GM19468 (cell line): Measurements from ENCODE around the gene CKAP2L.

Experiments
- ATAC-seq: cut with Tn5 transposase; IDR thresholded peaks from one replicate; pipeline ENCODE4 v1.9.1; 2021; ENCODE audit warnings: mild to moderate bottlenecking, moderate library complexity, moderate number of reproducible peaks; ENCODE audit not compliant: unreplicated experiment; ENCODE audit errors: extremely low read depth

The CKAP2L gene

GRCh38 chr2:112767693-112768330 is 3.4 kb upstream of the CKAP2L start:
- ATAC-seq: no peak

GRCh38 chr2:112765251-112765650 is 842 bp upstream of the CKAP2L start:
- ATAC-seq: no peak

GRCh38 chr2:112762276-112762675 is 2.1 kb downstream of the CKAP2L start:
- no peak for ATAC-seq

- no peak for ATAC-seq
Measured at GRCh38 chr2:112760149-112760548, 4.3 kb downstream of the CKAP2L start.

- ATAC-seq: no peak
Measured at GRCh38 chr2:112758711-112759110, 5.7 kb downstream of the CKAP2L start.

GRCh38 chr2:112757265-112757664 is 7.1 kb downstream of the CKAP2L start:
- no peak for ATAC-seq

- no peak for ATAC-seq
Measured at GRCh38 chr2:112756207-112756606, 8.2 kb downstream of the CKAP2L start.

- ATAC-seq: no peak
Measured at GRCh38 chr2:112755444-112755843, 9.0 kb downstream of the CKAP2L start.

GRCh38 chr2:112754564-112754963 is 9.8 kb downstream of the CKAP2L start:
- no peak for ATAC-seq

- ATAC-seq: no peak
Measured at GRCh38 chr2:112752667-112753066, 11.7 kb downstream of the CKAP2L start.

- ATAC-seq: no peak
Measured at GRCh38 chr2:112751451-112752197, 12.8 kb downstream of the CKAP2L start.

- ATAC-seq: no peak
Measured at GRCh38 chr2:112750560-112750843, 13.9 kb downstream of the CKAP2L start.

- ATAC-seq: no peak
Measured at GRCh38 chr2:112749755-112750559, 14.5 kb downstream of the CKAP2L start.

GRCh38 chr2:112740527-112740926 is 23.9 kb downstream of the CKAP2L start:
- no peak for ATAC-seq

- ATAC-seq: no peak
Measured at GRCh38 chr2:112737542-112738232, 26.7 kb downstream of the CKAP2L start.

GRCh38 chr2:112733871-112734270 is 30.5 kb downstream of the CKAP2L start:
- ATAC-seq: no peak

GRCh38 chr2:112733456-112733855 is 31.0 kb downstream of the CKAP2L start:
- no peak for ATAC-seq

- ATAC-seq: no peak
Measured at GRCh38 chr2:112731479-112731878, 32.9 kb downstream of the CKAP2L start.

- no peak for ATAC-seq
Measured at GRCh38 chr2:112730791-112731190, 33.6 kb downstream of the CKAP2L start.

GRCh38 chr2:112730216-112730615 is 34.2 kb downstream of the CKAP2L start:
- ATAC-seq: no peak
